Endodermal cell (in vitro differentiated cells): ENCODE data around the gene TLCD3B. TPM values are rescaled to one million over a fixed set of nuclear protein-coding genes. Genes with fewer than 3 reads are reported as not detected.
A peak's percentile ranks its signal among the peaks of the same experiment; 100 is the strongest.

Source experiments
- DNase-seq: peaks from one replicate; pipeline ENCODE4 v3.0.0-alpha.2; 2017
- H3K27ac ChIP-seq: 2 replicates; pipeline ENCODE4 v1.5.1; 2013; ENCODE audit warnings: mild to moderate bottlenecking, low read depth, low read length, moderate library complexity
- H3K27me3 ChIP-seq: 2 replicates; pipeline ENCODE4 v1.6.1; 2013; ENCODE audit warnings: mild to moderate bottlenecking, low read length, moderate library complexity; ENCODE audit not compliant: insufficient read depth, control insufficient read depth, poor library complexity, severe bottlenecking
- H3K36me3 ChIP-seq: 2 replicates; pipeline ENCODE4 v1.7.0; 2013; ENCODE audit warnings: mild to moderate bottlenecking, low read length, moderate library complexity; ENCODE audit not compliant: control insufficient read depth, insufficient read depth
- H3K4me1 ChIP-seq: one replicate; pipeline ENCODE4 v1.7.0; 2013; ENCODE audit warnings: low read length; ENCODE audit not compliant: control insufficient read depth, insufficient read depth
- H3K4me3 ChIP-seq: 2 replicates; pipeline ENCODE4 v1.5.1; 2013; ENCODE audit warnings: mild to moderate bottlenecking, low read length, moderate library complexity
- H3K9ac ChIP-seq: 2 replicates; pipeline ENCODE4 v1.6.1; 2013; ENCODE audit warnings: mild to moderate bottlenecking, low read length, moderate library complexity; ENCODE audit not compliant: poor library complexity, severe bottlenecking; ENCODE audit errors: extremely low read depth
- H3K9me3 ChIP-seq: 2 replicates; pipeline ENCODE4 v1.6.1; 2013; ENCODE audit warnings: mild to moderate bottlenecking, low read length, moderate library complexity; ENCODE audit not compliant: control insufficient read depth
- H3K27ac Mint-ChIP-seq: 2 replicates; pipeline ENCODE4 v1.8.0; 2020; ENCODE audit warnings: mixed read lengths
- H3K27me3 Mint-ChIP-seq: 2 replicates; pipeline ENCODE4 v1.8.0; 2021; ENCODE audit warnings: mild to moderate bottlenecking, mixed read lengths; ENCODE audit not compliant: insufficient read depth
- H3K36me3 Mint-ChIP-seq: 2 replicates; pipeline ENCODE4 v1.8.0; 2020; ENCODE audit warnings: low read depth, mixed read lengths
- H3K4me1 Mint-ChIP-seq: 2 replicates; pipeline ENCODE4 v1.8.0; 2020; ENCODE audit warnings: mixed read lengths
- H3K4me3 Mint-ChIP-seq: 2 replicates; pipeline ENCODE4 v1.8.0; 2020; ENCODE audit warnings: mild to moderate bottlenecking, moderate library complexity, mixed read lengths
- H3K9me3 Mint-ChIP-seq: 2 replicates; pipeline ENCODE4 v1.8.0; 2020; ENCODE audit warnings: mild to moderate bottlenecking, mixed read lengths
- CTCF ChIP-seq: fragments of 200-600 bp; sonication (generic); conservative IDR thresholded peaks from 2 replicates; pipeline ENCODE4 v1.5.0; 2021; ENCODE audit warnings: antibody characterized with exemption, mild to moderate bottlenecking
- WGBS, 2 experiments: methylation state at CpG; one replicate each; pipeline versions ENCODE4 v1.1.5 to v1.1.7; 2013; ENCODE audit warnings: missing lambda C conversion rate in 2 of 2, mixed read lengths in 1 of 2; ENCODE audit not compliant: insufficient coverage in 1 of 2, insufficient read length in 1 of 2; 5-methylcytosine and 5-hydroxymethylcytosine counted together
- total RNA-seq, 2 donors: library from RNA; stranded (reverse); fragmentation: NEBNext Ultra II Directional in 1 of 2; extraction: Animal tissue kit (Norgen Biotek cat#: 25700) in 1 of 2; gene quantifications; 2 replicates in 1 of 2; 3 replicates in 1 of 2; pipeline ENCODE4 v1.2.1, GENCODE V29; 2021

The TLCD3B gene
- total RNA-seq, 2 donors from 2014 or later: 3.3 to 3.5 TPM

- WGBS, 2 experiments: 37 to 38% methylated on average over 9 to 18 of the region's 18 CpGs
Measured at GRCh38 chr16:30028438-30029076, 2.5 kb downstream of the TLCD3B start.

GRCh38 chr16:30027588-30028437 lies 3.3 kb downstream of the TLCD3B start:
- peaks cover 14% of the 10 kb centered on the region for H3K27me3 ChIP-seq
- no peak overlapping the region for H3K9ac ChIP-seq
- Mint-ChIP-seq H3K9me3 (no peaks in the 10 kb centered on the region), H3K4me3 (no peak overlapping the region), H3K36me3 (no peaks in the 10 kb centered on the region), H3K4me1 (peaks cover 2% of the 10 kb centered on the region), H3K27ac (no peak overlapping the region), H3K27me3 (peaks cover 37% of the 10 kb centered on the region)
- no peak overlapping the region for H3K27ac ChIP-seq
- no peaks in the 10 kb centered on the region for H3K9me3 ChIP-seq
- WGBS, 2 experiments: 75 to 77% methylated on average over 10 to 13 of the region's 13 CpGs
- no peak overlapping the region for H3K4me3 ChIP-seq
- DNase-seq: no peak
- H3K4me1 ChIP-seq: no peaks in the 10 kb centered on the region
- no peaks in the 10 kb centered on the region for H3K36me3 ChIP-seq
- no peak for TF ChIP-seq CTCF

More at GRCh38 chr16:30028438-30029076, 2.5 kb downstream of the TLCD3B start:
- Histone ChIP-seq H3K9ac (no peak overlapping the region), H3K27ac (no peak overlapping the region), H3K36me3 (no peaks in the 10 kb centered on the region), H3K4me1 (no peaks in the 10 kb centered on the region), H3K27me3 (peaks cover 21% of the 10 kb centered on the region), H3K9me3 (no peaks in the 10 kb centered on the region), H3K4me3 (no peak overlapping the region)
- Mint-ChIP-seq H3K4me1 (peaks cover 2% of the 10 kb centered on the region), H3K9me3 (no peaks in the 10 kb centered on the region), H3K4me3 (no peak overlapping the region), H3K36me3 (no peaks in the 10 kb centered on the region), H3K27ac (no peak overlapping the region), H3K27me3 (peaks cover 44% of the 10 kb centered on the region)
- DNase-seq: peak; percentile 91
- no peak for TF ChIP-seq CTCF

GRCh38 chr16:30026449-30026848 lies 4.6 kb downstream of the TLCD3B start:
- H3K4me1 Mint-ChIP-seq: no peaks in the 10 kb centered on the region
- Histone ChIP-seq H3K27me3 (peaks cover 12% of the 10 kb centered on the region), H3K27ac (no peak overlapping the region), H3K9me3 (no peaks in the 10 kb centered on the region), H3K4me3 (no peak overlapping the region), H3K9ac (no peak overlapping the region), H3K36me3 (no peaks in the 10 kb centered on the region), H3K4me1 (no peaks in the 10 kb centered on the region)
- H3K36me3 Mint-ChIP-seq: no peaks in the 10 kb centered on the region
- 90 to 92% methylated on average over 12 to 18 of the region's 18 CpGs for WGBS, 2 experiments
- no peaks in the 10 kb centered on the region for H3K9me3 Mint-ChIP-seq
- no peak overlapping the region for H3K27ac Mint-ChIP-seq
- no peak for TF ChIP-seq CTCF
- no peak overlapping the region for H3K4me3 Mint-ChIP-seq
- peaks cover 24% of the 10 kb centered on the region for H3K27me3 Mint-ChIP-seq
- no peak for DNase-seq
